ENCODE data around the gene SEC31B.

DNA sequence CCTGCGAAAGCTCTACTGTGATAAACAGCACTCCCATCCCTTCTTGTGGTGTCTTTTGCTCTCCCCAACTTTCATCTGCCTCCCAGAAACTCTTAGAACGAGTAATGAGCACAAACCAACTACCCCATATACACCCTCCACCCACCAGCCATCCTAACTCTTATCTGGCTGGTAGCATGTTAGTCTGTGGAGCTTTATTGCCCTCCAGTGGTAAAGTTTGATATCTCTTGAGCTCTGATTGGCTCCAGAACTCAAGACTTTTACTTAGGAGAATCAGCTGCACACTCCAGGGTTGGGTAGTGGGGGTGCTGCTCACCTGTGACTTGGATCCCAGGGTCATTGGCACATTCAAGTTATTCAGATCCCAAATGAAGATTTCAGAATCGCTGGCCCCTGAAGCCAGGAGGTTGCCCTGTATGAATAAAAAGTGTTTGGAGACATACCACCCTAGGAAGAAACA, 10.9 kb downstream of the SEC31B start:
- TF ChIP-seq, protein P1, sequence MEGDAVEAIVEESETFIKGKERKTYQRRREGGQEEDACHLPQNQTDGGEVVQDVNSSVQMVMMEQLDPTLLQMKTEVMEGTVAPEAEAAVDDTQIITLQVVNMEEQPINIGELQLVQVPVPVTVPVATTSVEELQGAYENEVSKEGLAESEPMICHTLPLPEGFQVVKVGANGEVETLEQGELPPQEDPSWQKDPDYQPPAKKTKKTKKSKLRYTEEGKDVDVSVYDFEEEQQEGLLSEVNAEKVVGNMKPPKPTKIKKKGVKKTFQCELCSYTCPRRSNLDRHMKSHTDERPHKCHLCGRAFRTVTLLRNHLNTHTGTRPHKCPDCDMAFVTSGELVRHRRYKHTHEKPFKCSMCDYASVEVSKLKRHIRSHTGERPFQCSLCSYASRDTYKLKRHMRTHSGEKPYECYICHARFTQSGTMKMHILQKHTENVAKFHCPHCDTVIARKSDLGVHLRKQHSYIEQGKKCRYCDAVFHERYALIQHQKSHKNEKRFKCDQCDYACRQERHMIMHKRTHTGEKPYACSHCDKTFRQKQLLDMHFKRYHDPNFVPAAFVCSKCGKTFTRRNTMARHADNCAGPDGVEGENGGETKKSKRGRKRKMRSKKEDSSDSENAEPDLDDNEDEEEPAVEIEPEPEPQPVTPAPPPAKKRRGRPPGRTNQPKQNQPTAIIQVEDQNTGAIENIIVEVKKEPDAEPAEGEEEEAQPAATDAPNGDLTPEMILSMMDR (IDR thresholded peaks at IDR 0.05), result peak in 1 of 2 donors; percentile 35
- TF ChIP-seq POLR2A (IDR thresholded peaks at IDR 0.05) (no peak), POLR2AphosphoS5 (IDR thresholded peaks at IDR 0.05) (no peak), EP300 (IDR thresholded peaks at IDR 0.05) (no peak)

All from suprapubic skin (tissue), 4 donors.